HG03521 (cell line): ENCODE results near the gene CEACAM4.

Source experiments
- ATAC-seq: cut with Tn5 transposase; IDR thresholded peaks from one replicate; pipeline ENCODE4 v1.9.1; 2021; ENCODE audit warnings: mild to moderate bottlenecking, moderate library complexity; ENCODE audit not compliant: unreplicated experiment

Gene CEACAM4

GRCh38 chr19:41617941-41618730 is 8.7 kb downstream of the CEACAM4 start:
- ATAC-seq = no peak

- no peak for ATAC-seq
These were observed 9.9 kb downstream of the CEACAM4 start for GRCh38 chr19:41616792-41617621.

- ATAC-seq = no peak
These were observed 11.7 kb downstream of the CEACAM4 start for GRCh38 chr19:41615207-41615606.

- ATAC-seq = no peak
These were observed 14.4 kb downstream of the CEACAM4 start for GRCh38 chr19:41612483-41612882.

- ATAC-seq = no peak
These were observed 16.1 kb downstream of the CEACAM4 start for GRCh38 chr19:41610789-41611188.

GRCh38 chr19:41607668-41608067 is 19.2 kb downstream of the CEACAM4 start:
- no peak for ATAC-seq

GRCh38 chr19:41606215-41606837 is 20.5 kb downstream of the CEACAM4 start:
- no peak for ATAC-seq

GRCh38 chr19:41604831-41605230 is 22.0 kb downstream of the CEACAM4 start:
- ATAC-seq = no peak

GRCh38 chr19:41601771-41602170 is 25.1 kb downstream of the CEACAM4 start:
- no peak for ATAC-seq

- no peak for ATAC-seq
These were observed 27.5 kb downstream of the CEACAM4 start for GRCh38 chr19:41599175-41599966.

- ATAC-seq = no peak
These were observed 29.3 kb downstream of the CEACAM4 start for GRCh38 chr19:41597600-41598041.

- no peak for ATAC-seq
These were observed 31.0 kb downstream of the CEACAM4 start for GRCh38 chr19:41595890-41596280.

- no peak for ATAC-seq
These were observed 31.5 kb downstream of the CEACAM4 start for GRCh38 chr19:41595258-41595889.

GRCh38 chr19:41591951-41592562 is 34.8 kb downstream of the CEACAM4 start:
- ATAC-seq = no peak

- no peak for ATAC-seq
These were observed 35.9 kb downstream of the CEACAM4 start for GRCh38 chr19:41590936-41591335.

GRCh38 chr19:41589371-41589770 is 37.5 kb downstream of the CEACAM4 start:
- no peak for ATAC-seq

GRCh38 chr19:41588497-41589209 is 38.2 kb downstream of the CEACAM4 start:
- no peak for ATAC-seq

- no peak for ATAC-seq
These were observed 39.0 kb downstream of the CEACAM4 start for GRCh38 chr19:41587838-41588210.

- ATAC-seq = no peak
These were observed 39.6 kb downstream of the CEACAM4 start for GRCh38 chr19:41587101-41587837.
